Pancreas (tissue), 10 donors: ENCODE data around the gene PSTPIP1. TPM values are rescaled to one million over a fixed set of nuclear protein-coding genes. Genes with fewer than 3 reads are reported as not detected.

ENCODE experiments used
- ATAC-seq, 4 donors: fragments of 200-7000 bp; cut with Tn5 transposase; one replicate each; pipeline versions ENCODE4 v1.8.0 to v1.9.1; 2020; ENCODE audit warnings: mild to moderate bottlenecking in 4 of 4, moderate library complexity in 4 of 4
- DNase-seq, 6 donors: peaks; one replicate each; pipeline ENCODE4 v3.0.0-alpha.2; 2020
- FAIRE-seq: peaks from 2 replicates; lab custom pipeline; 2012; peaks lifted over from hg19 to GRCh38; lab: Jason Lieb, UNC
- H3K27ac ChIP-seq, 4 donors: fragments of 200-600 bp; sonication (generic); 1 replicate in 3 of 4; 2 replicates in 1 of 4; pipeline versions ENCODE4 v1.5.0 to v1.8.0; 2020
- H3K27me3 ChIP-seq, 4 donors: fragments of 200-600 bp; one replicate each; pipeline ENCODE4 v1.8.0; 2021
- H3K36me3 ChIP-seq, 3 donors: fragments of 200-600 bp; sonication (generic) in 1 of 3; one replicate each; pipeline versions ENCODE4 v1.5.0 to v1.8.0; 2020 to 2021
- H3K4me1 ChIP-seq, 3 donors: fragments of 200-600 bp; one replicate each; pipeline ENCODE4 v1.8.0; 2021
- H3K4me3 ChIP-seq, 4 donors: fragments of 200-600 bp; sonication (generic) in 2 of 4; one replicate each; pipeline versions ENCODE4 v1.5.0 to v1.8.0; 2020 to 2021
- H3K9me3 ChIP-seq, 4 donors: fragments of 200-600 bp; one replicate each; pipeline ENCODE4 v1.8.0; 2021
- WGBS, 2 donors: extraction: QIAGEN DNeasy Blood & Tissue Kit; methylation state at CpG; one replicate each; pipeline ENCODE4 v1.1.7; 2013; 5-methylcytosine and 5-hydroxymethylcytosine counted together
- intact Hi-C, 3 donors: fragments of 100-400 bp; cut with DNase I; formaldehyde crosslinking; loops; one replicate each; pipeline versions ENCODE4 v1.11.1 to v1.14.2; 2022
- polyA plus RNA-seq, 2 donors: library from polyadenylated mRNA; stranded (reverse); fragments of 200-250 nt; gene quantifications; one replicate each; pipeline ENCODE4 v1.2.3, GENCODE V29; 2013
- total RNA-seq, 6 donors: library from RNA; stranded (reverse); fragmentation: NEBNext Ultra II Directional in 4 of 6; extraction: Animal tissue kit (Norgen Biotek cat#: 25700) in 4 of 6; gene quantifications; one replicate each; pipeline versions ENCODE4 v1.2.1 to v1.2.4, GENCODE V29; 2021 to 2023
- TF ChIP-seq, protein P1 (sequence below), 4 donors: fragments of 200-600 bp; sonication (generic) in 3 of 4; IDR thresholded peaks; one replicate each; pipeline versions ENCODE4 v1.5.0 to v1.8.0; 2021; ENCODE audit warnings: antibody characterized with exemption in 4 of 4
- donor health status: healthy with polysubstance abuse.
- donor health status: DM: no; HTN: no; CAD: no; lungs with moderate emphysema.
- donor health status: DM: no; HTN: no; CAD: no.
- donor health status: control.
- donor health status: control.
- donor health status: Bipolar disorder and iron deficiency.
- donor health status: DM: yes; HTN: yes; CAD: no.
- donor health status: DM: no; HTN: no; CAD: no.
- donor health status: DM: no; HTN: no; CAD: no.
- donor health status: DM: yes; HTN: yes; CAD: no.

The PSTPIP1 gene
- total and polyA plus RNA-seq, 8 donors: 0.83 to 6.2 (median 3.6) TPM; not detected in 1

GRCh38 chr15:77021803-77022381 lies 27.0 kb downstream of the PSTPIP1 start:
- peak in 2 of 4 donors; percentile 24 to 39 for ATAC-seq
- Histone ChIP-seq H3K9me3 (no peaks in the 10 kb centered on the region), H3K4me1 (no peaks in the 10 kb centered on the region), H3K27me3 (no peaks in the 10 kb centered on the region), H3K36me3 (no peaks in the 10 kb centered on the region), H3K27ac (no peak overlapping the region), H3K4me3 (no peak overlapping the region)
- intact Hi-C loops: loop anchor here in 1 of 3 donors (10.0 kb wide), 1 partner anchor 523 kb away; no protein-coding TSS in a partner anchor
- DNase-seq: peak in 1 of 6 donors; percentile 29
- FAIRE-seq: no peak
- TF ChIP-seq, protein P1, sequence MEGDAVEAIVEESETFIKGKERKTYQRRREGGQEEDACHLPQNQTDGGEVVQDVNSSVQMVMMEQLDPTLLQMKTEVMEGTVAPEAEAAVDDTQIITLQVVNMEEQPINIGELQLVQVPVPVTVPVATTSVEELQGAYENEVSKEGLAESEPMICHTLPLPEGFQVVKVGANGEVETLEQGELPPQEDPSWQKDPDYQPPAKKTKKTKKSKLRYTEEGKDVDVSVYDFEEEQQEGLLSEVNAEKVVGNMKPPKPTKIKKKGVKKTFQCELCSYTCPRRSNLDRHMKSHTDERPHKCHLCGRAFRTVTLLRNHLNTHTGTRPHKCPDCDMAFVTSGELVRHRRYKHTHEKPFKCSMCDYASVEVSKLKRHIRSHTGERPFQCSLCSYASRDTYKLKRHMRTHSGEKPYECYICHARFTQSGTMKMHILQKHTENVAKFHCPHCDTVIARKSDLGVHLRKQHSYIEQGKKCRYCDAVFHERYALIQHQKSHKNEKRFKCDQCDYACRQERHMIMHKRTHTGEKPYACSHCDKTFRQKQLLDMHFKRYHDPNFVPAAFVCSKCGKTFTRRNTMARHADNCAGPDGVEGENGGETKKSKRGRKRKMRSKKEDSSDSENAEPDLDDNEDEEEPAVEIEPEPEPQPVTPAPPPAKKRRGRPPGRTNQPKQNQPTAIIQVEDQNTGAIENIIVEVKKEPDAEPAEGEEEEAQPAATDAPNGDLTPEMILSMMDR (IDR thresholded peaks at IDR 0.05): no peak
- 80 to 84% methylated on average over 7 of the region's 7 CpGs for WGBS, 2 donors

DNA sequence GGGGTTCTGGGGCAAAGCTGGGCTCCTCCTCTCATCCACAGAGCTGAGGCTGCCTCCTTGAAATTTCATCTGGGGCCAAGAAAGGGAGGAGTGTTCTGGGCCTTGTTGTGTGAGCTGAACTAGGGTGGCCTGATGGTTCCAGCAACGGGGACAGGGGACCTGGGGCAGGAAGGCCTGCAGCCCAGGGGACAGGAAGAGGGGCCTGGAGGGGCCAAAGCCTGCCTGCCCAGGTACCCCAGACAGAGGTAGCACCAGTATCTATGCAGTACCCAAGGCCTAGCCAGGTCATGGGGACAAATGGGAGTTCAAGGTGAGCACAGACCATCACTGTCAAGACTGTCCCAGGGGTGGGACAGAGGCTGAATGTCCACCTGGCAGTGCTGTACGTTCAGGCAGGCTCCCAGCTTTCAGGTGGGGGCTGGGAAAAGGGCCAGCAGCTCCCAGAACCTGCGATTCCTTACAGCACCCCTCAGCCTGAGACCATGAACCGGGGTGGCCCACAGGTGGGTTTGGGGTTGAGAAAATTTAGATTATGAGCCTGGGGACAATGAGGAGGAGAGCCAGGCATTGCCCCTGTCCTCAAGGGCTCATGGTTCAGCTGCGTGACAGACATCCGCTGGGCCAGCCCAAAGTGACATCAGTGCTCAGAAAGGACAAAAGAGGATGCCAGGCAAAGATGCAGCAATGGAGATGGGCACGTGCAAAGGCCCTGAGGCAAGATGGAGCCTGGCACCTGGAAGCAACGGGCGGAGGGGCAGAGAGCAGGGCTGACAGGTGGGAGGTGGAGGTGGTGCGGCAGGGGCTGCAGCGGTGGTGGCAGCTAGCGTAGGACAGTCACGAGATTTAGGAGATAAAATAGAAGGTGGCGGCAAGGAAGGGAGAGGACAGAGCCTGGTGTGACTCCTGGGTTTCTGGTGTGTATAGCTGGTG lies 28.0 kb downstream of the PSTPIP1 start:
- H3K4me3 ChIP-seq: no peak overlapping the region
- FAIRE-seq (no peak), ATAC-seq (no peak), DNase-seq (peak in 3 of 6 donors; percentile 12 to 51 (median 43))
- intact Hi-C loops: loop anchor here in 1 of 3 donors (10.0 kb wide), 1 partner anchor 522 kb away; no protein-coding TSS in a partner anchor
- no peaks in the 10 kb centered on the region for H3K4me1 ChIP-seq
- H3K27me3 ChIP-seq: no peaks in the 10 kb centered on the region
- 86 to 87% methylated on average over 14 of the region's 14 CpGs for WGBS, 2 donors
- H3K9me3 ChIP-seq: no peaks in the 10 kb centered on the region
- TF ChIP-seq, protein P1 (IDR thresholded peaks at IDR 0.05): no peak
- H3K36me3 ChIP-seq: no peaks in the 10 kb centered on the region
- no peak overlapping the region for H3K27ac ChIP-seq

- H3K27ac ChIP-seq: no peak overlapping the region
- H3K27me3 ChIP-seq: no peaks in the 10 kb centered on the region
- DNase-seq (peak in 4 of 6 donors; percentile 1 to 49 (median 30)), ATAC-seq (no peak), FAIRE-seq (no peak)
- H3K36me3 ChIP-seq: no peaks in the 10 kb centered on the region
- H3K9me3 ChIP-seq: no peaks in the 10 kb centered on the region
- H3K4me3 ChIP-seq: no peak overlapping the region
- H3K4me1 ChIP-seq: peaks cover 0 to 4% (median 3%) of the 10 kb centered on the region in 3 donors
- intact Hi-C loops: loop anchor here in 1 of 3 donors (10.0 kb wide), 1 partner anchor 521 kb away; no protein-coding TSS in a partner anchor
- WGBS, 2 donors: 50 to 56% methylated on average over 20 of the region's 20 CpGs
- TF ChIP-seq, protein P1 (IDR thresholded peaks at IDR 0.05): no peak
Measured at GRCh38 chr15:77023576-77024272, 28.8 kb downstream of the PSTPIP1 start.

- H3K4me3 ChIP-seq: no peak overlapping the region
- no peaks in the 10 kb centered on the region for H3K27me3 ChIP-seq
- intact Hi-C loops: loop anchor here in 1 of 3 donors (10.0 kb wide), 1 partner anchor 520 kb away; no protein-coding TSS in a partner anchor
- H3K36me3 ChIP-seq: no peaks in the 10 kb centered on the region
- H3K9me3 ChIP-seq: no peaks in the 10 kb centered on the region
- WGBS, 2 donors: 29 to 32% methylated on average over 17 of the region's 17 CpGs
- DNase-seq (peak; percentile 44 to 92 (median 76)), ATAC-seq (peak; percentile 67 to 82 (median 74)), FAIRE-seq (no peak)
- H3K27ac ChIP-seq: no peak overlapping the region
- H3K4me1 ChIP-seq: peaks cover 0 to 4% (median 3%) of the 10 kb centered on the region in 3 donors
- TF ChIP-seq, protein P1 (IDR thresholded peaks at IDR 0.05): peak; percentile 87 to 98 (median 94)
Measured at GRCh38 chr15:77024273-77025082, 29.6 kb downstream of the PSTPIP1 start.
